ENCODE measurements around the gene EFHC2. TPM values are rescaled to one million over a fixed set of nuclear protein-coding genes. Genes with fewer than 3 reads are reported as not detected.

The EFHC2 gene
- total and polyA plus RNA-seq, 10 of the 15 experiments (the other 5 are each of a cell fraction or from before 2014, with no cell fraction given) = 0.56 TPM; not detected in 9

DNA sequence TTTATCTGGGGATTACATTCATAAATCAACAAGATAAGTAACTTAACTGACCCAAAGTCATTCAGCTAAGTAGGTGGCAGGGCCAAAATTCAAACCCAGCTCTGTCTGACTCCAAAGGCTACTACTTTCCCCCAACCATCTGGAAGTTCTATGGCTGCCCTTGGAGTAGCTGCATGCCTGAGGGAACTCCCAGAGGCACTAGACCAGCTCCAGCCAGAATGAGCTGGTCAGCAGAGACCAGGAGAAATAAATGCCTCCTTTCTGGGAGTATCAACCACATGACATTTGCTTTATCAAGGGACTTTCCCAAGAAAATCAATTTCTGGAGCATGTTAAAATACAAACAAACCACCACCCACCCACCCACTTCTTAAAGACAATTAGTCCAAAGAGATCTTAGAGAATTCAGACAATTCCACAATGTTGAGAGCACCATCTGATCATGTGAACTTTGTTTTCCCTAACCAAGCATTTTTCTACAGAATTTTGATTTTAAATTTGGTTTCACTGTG, 180.5 kb downstream of the EFHC2 start:
- SMC1A ChIA-PET (ENCODE audit: uncharacterized antibody, unreplicated experiment) = no interaction called here
- TF ChIP-seq EGR1 (IDR thresholded peaks at IDR 0.05; ENCODE audit: borderline replicate concordance in 1 of 2, low read depth in 2 of 2, low read length in 2 of 2) (no peak), MEF2A (IDR thresholded peaks at IDR 0.05; ENCODE audit: insufficient read depth, low read depth, low read length) (no peak), ZNF274 (IDR thresholded peaks at IDR 0.05; ENCODE audit: insufficient read depth, insufficient read length) (no peak), FOXK2 (IDR thresholded peaks at IDR 0.05) (no peak), PKNOX1 (IDR thresholded peaks at IDR 0.05) (no peak), TBL1XR1 (IDR thresholded peaks at IDR 0.05; ENCODE audit: low read depth, low read length) (no peak), POLR2AphosphoS2 (IDR thresholded peaks at IDR 0.05; ENCODE audit: low read depth, low read length) (no peak), MYB (IDR thresholded peaks at IDR 0.05; ENCODE audit: borderline replicate concordance, low read depth, low read length) (no peak), HDGF (IDR thresholded peaks at IDR 0.05) (no peak), YY1 (IDR thresholded peaks at IDR 0.05; ENCODE audit: low read depth, low read length) (no peak), STAT1 (conservative IDR thresholded peaks at IDR 0.05) (no peak), MXI1 (IDR thresholded peaks at IDR 0.05; ENCODE audit: low read depth, low read length) (no peak), ZNF217 (IDR thresholded peaks at IDR 0.05) (no peak), SRF (IDR thresholded peaks at IDR 0.05; ENCODE audit: low read depth in 2 of 2, low read length in 2 of 2) (no peak), BMI1 (IDR thresholded peaks at IDR 0.05; ENCODE audit: borderline replicate concordance) (no peak), SREBF1 (IDR thresholded peaks at IDR 0.05; ENCODE audit: low read length) (no peak), SREBF2 (IDR thresholded peaks at IDR 0.05; ENCODE audit: low read length) (no peak)
- TF ChIP-seq, protein P1, sequence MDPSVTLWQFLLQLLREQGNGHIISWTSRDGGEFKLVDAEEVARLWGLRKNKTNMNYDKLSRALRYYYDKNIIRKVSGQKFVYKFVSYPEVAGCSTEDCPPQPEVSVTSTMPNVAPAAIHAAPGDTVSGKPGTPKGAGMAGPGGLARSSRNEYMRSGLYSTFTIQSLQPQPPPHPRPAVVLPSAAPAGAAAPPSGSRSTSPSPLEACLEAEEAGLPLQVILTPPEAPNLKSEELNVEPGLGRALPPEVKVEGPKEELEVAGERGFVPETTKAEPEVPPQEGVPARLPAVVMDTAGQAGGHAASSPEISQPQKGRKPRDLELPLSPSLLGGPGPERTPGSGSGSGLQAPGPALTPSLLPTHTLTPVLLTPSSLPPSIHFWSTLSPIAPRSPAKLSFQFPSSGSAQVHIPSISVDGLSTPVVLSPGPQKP (IDR thresholded peaks at IDR 0.05; ENCODE audit: low read depth, low read length) = no peak
- TF ChIP-seq, protein P2, sequence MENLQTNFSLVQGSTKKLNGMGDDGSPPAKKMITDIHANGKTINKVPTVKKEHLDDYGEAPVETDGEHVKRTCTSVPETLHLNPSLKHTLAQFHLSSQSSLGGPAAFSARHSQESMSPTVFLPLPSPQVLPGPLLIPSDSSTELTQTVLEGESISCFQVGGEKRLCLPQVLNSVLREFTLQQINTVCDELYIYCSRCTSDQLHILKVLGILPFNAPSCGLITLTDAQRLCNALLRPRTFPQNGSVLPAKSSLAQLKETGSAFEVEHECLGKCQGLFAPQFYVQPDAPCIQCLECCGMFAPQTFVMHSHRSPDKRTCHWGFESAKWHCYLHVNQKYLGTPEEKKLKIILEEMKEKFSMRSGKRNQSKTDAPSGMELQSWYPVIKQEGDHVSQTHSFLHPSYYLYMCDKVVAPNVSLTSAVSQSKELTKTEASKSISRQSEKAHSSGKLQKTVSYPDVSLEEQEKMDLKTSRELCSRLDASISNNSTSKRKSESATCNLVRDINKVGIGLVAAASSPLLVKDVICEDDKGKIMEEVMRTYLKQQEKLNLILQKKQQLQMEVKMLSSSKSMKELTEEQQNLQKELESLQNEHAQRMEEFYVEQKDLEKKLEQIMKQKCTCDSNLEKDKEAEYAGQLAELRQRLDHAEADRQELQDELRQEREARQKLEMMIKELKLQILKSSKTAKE (IDR thresholded peaks at IDR 0.05; ENCODE audit: low read depth, poor library complexity, severe bottlenecking) = no peak
- BruUV-seq (replicated peaks) = no TSS peak
- no peaks in the 10 kb centered on the region for H3K36me3 ChIP-seq (ENCODE audit: control insufficient read depth in 2 of 2, insufficient read depth in 2 of 2, low read length in 1 of 2)
- no peak overlapping the region for H3K4me2 ChIP-seq (ENCODE audit: control insufficient read depth, insufficient read depth)
- H3K79me2 ChIP-seq (ENCODE audit: control insufficient read depth, insufficient read depth, low read length) = no peaks in the 10 kb centered on the region
- H3K27me3 ChIP-seq (replicated peaks in 1 of 2; ENCODE audit: control insufficient read depth in 2 of 2, insufficient read depth in 2 of 2, low read length in 1 of 2) = no peaks in the 10 kb centered on the region
- intact Hi-C loops (cut with micrococcal nuclease; ENCODE audit: unreplicated experiment) (no loop called here), in situ Hi-C loops (cut with MboI) (no loop called here)
- POLR2A ChIA-PET = no interaction called here
- H4K20me1 ChIP-seq (ENCODE audit: control insufficient read depth, insufficient read depth) = no peaks in the 10 kb centered on the region
- RAD21 ChIA-PET (ENCODE audit: unreplicated experiment) = no interaction called here
- no peak overlapping the region for H3K9ac ChIP-seq (ENCODE audit: control insufficient read depth, insufficient read depth, low read length)
- no peaks in the 10 kb centered on the region for H3K9me3 ChIP-seq (replicated peaks; ENCODE audit: control insufficient read depth, insufficient read depth, low read length)
- ATAC-seq (no peak), DNase-seq (ENCODE audit: low read depth, low spot score) (no peak), FAIRE-seq (no peak)
- CTCF ChIA-PET = no interaction called here
- no peak overlapping the region for H3K27ac ChIP-seq (ENCODE audit: control insufficient read depth, insufficient read depth)
- no peak overlapping the region for H3K4me3 ChIP-seq
- H3K4me1 ChIP-seq (ENCODE audit: control insufficient read depth, insufficient read depth, low read length) = no peaks in the 10 kb centered on the region
- H2AFZ ChIP-seq (ENCODE audit: control insufficient read depth, low read depth, low read length) = no peak overlapping the region

Data from GM12878 (cell line).